ENCODE results near the gene SLC20A1.

The SLC20A1 gene

GRCh38 chr2:112634874-112635157 lies 10.9 kb upstream of the SLC20A1 start:
- Histone ChIP-seq H3K9me3 (ENCODE audit: control insufficient read depth, low read length) (no peaks in the 10 kb centered on the region), H3K27me3 (replicated peaks; ENCODE audit: control insufficient read depth, insufficient read depth, low read length, poor library complexity, severe bottlenecking) (no peaks in the 10 kb centered on the region), H3K4me3 (ENCODE audit: insufficient read depth, low read depth, low read length, poor library complexity, severe bottlenecking) (no peak overlapping the region), H3K4me1 (ENCODE audit: control insufficient read depth, insufficient read depth, low read length, poor library complexity, severe bottlenecking) (peaks cover 33% of the 10 kb centered on the region), H3K36me3 (ENCODE audit: control insufficient read depth, insufficient read depth, low read length) (no peaks in the 10 kb centered on the region), H3K27ac (ENCODE audit: insufficient read depth, low read length, poor library complexity, severe bottlenecking) (peak overlapping the region; percentile 33)
- no peak for DNase-seq

GRCh38 chr2:112636605-112637288 lies 9.0 kb upstream of the SLC20A1 start:
- no peak overlapping the region for H3K27ac ChIP-seq (ENCODE audit: insufficient read depth, low read length, poor library complexity, severe bottlenecking)

GRCh38 chr2:112637289-112637660 lies 8.5 kb upstream of the SLC20A1 start:
- Histone ChIP-seq H3K4me1 (ENCODE audit: control insufficient read depth, insufficient read depth, low read length, poor library complexity, severe bottlenecking) (peaks cover 15% of the 10 kb centered on the region), H3K27ac (ENCODE audit: insufficient read depth, low read length, poor library complexity, severe bottlenecking) (no peak overlapping the region), H3K27me3 (replicated peaks; ENCODE audit: control insufficient read depth, insufficient read depth, low read length, poor library complexity, severe bottlenecking) (no peaks in the 10 kb centered on the region), H3K9me3 (ENCODE audit: control insufficient read depth, low read length) (no peaks in the 10 kb centered on the region), H3K36me3 (ENCODE audit: control insufficient read depth, insufficient read depth, low read length) (no peaks in the 10 kb centered on the region), H3K4me3 (ENCODE audit: insufficient read depth, low read depth, low read length, poor library complexity, severe bottlenecking) (no peak overlapping the region)
- no peak for DNase-seq

More at GRCh38 chr2:112636605-112637288, 9.0 kb upstream of the SLC20A1 start:
- H3K4me3 ChIP-seq (ENCODE audit: insufficient read depth, low read depth, low read length, poor library complexity, severe bottlenecking) = no peak overlapping the region
- H3K36me3 ChIP-seq (ENCODE audit: control insufficient read depth, insufficient read depth, low read length) = no peaks in the 10 kb centered on the region
- no peaks in the 10 kb centered on the region for H3K9me3 ChIP-seq (ENCODE audit: control insufficient read depth, low read length)
- DNase-seq = no peak
- peaks cover 20% of the 10 kb centered on the region for H3K4me1 ChIP-seq (ENCODE audit: control insufficient read depth, insufficient read depth, low read length, poor library complexity, severe bottlenecking)
- no peaks in the 10 kb centered on the region for H3K27me3 ChIP-seq (replicated peaks; ENCODE audit: control insufficient read depth, insufficient read depth, low read length, poor library complexity, severe bottlenecking)

DNA sequence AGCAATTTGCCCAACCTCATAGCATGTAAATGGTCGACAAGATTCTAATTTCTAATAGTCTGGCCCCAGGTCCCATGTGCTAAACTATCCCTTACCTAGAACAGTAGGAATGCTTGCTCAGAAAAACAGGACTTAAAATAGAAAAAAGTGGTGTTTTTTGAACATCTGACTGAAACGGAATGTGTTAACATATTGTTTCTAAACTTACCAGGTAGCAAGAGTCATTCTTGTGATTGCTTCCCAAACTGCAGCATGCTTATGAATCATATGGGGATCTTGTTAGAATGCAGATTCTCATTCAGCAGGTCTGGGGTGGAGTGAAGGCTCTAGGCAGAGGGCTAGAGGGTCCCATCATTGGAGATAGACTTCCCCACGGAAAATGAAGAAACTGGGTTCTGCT lies 5.8 kb upstream of the SLC20A1 start:
- Histone ChIP-seq H3K4me3 (ENCODE audit: insufficient read depth, low read depth, low read length, poor library complexity, severe bottlenecking) (no peak overlapping the region), H3K9me3 (ENCODE audit: control insufficient read depth, low read length) (no peaks in the 10 kb centered on the region), H3K27ac (ENCODE audit: insufficient read depth, low read length, poor library complexity, severe bottlenecking) (no peak overlapping the region), H3K36me3 (ENCODE audit: control insufficient read depth, insufficient read depth, low read length) (no peaks in the 10 kb centered on the region), H3K27me3 (replicated peaks; ENCODE audit: control insufficient read depth, insufficient read depth, low read length, poor library complexity, severe bottlenecking) (no peaks in the 10 kb centered on the region), H3K4me1 (ENCODE audit: control insufficient read depth, insufficient read depth, low read length, poor library complexity, severe bottlenecking) (peaks cover 8% of the 10 kb centered on the region)
- no peak for DNase-seq

- H3K4me1 ChIP-seq (ENCODE audit: control insufficient read depth, insufficient read depth, low read length, poor library complexity, severe bottlenecking) = peaks cover 8% of the 10 kb centered on the region
- DNase-seq = no peak
- no peak overlapping the region for H3K27ac ChIP-seq (ENCODE audit: insufficient read depth, low read length, poor library complexity, severe bottlenecking)
- H3K36me3 ChIP-seq (ENCODE audit: control insufficient read depth, insufficient read depth, low read length) = no peaks in the 10 kb centered on the region
- H3K4me3 ChIP-seq (ENCODE audit: insufficient read depth, low read depth, low read length, poor library complexity, severe bottlenecking) = no peak overlapping the region
- no peaks in the 10 kb centered on the region for H3K27me3 ChIP-seq (replicated peaks; ENCODE audit: control insufficient read depth, insufficient read depth, low read length, poor library complexity, severe bottlenecking)
- H3K9me3 ChIP-seq (ENCODE audit: control insufficient read depth, low read length) = no peaks in the 10 kb centered on the region
Measured at GRCh38 chr2:112640467-112640799, 5.3 kb upstream of the SLC20A1 start.

DNA sequence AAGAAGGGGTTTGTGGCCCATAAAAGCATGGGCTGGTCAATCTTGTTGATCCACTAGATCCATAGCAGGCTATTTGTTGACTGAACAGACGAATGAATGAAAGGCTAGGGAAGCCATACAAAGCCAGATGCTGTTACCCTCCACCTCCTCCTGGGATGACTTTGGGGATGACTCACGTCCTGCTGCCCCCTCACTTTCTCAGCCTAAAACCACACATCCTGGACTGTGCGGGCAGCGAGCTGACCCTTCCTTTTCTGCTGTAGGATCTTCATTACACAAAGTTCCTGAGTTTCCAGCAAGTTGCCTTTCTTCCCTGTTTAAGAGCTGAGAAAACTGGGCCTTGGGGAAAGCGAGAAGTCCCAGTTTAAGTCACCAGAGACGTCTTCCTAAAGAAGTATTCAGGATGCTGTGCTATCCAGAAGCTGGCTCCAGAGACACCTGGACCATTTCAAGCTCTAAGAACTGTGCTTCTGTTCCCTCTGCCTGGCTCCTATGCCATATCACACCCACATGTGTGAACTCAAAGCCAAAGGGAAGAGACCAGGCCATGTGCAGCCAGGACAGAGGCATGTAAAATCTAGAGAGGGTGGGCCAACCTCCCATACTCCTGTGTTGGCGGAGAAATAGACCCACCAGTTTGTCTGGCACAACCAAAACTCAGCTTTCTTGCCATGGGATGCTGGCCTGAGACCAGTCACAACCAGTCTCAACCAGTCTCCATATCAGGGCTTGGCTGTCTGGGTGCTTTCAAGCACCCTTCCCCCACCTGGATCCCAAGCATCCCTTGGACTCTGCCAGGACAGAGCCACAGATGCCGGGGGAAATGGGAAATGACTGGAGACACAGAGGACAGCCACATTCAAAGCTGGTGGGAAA lies 4.7 kb upstream of the SLC20A1 start:
- no peak overlapping the region for H3K27ac ChIP-seq (ENCODE audit: insufficient read depth, low read length, poor library complexity, severe bottlenecking)
- no peaks in the 10 kb centered on the region for H3K36me3 ChIP-seq (ENCODE audit: control insufficient read depth, insufficient read depth, low read length)
- H3K27me3 ChIP-seq (replicated peaks; ENCODE audit: control insufficient read depth, insufficient read depth, low read length, poor library complexity, severe bottlenecking) = no peaks in the 10 kb centered on the region
- H3K4me1 ChIP-seq (ENCODE audit: control insufficient read depth, insufficient read depth, low read length, poor library complexity, severe bottlenecking) = peaks cover 8% of the 10 kb centered on the region
- no peak overlapping the region for H3K4me3 ChIP-seq (ENCODE audit: insufficient read depth, low read depth, low read length, poor library complexity, severe bottlenecking)
- no peak for DNase-seq
- no peaks in the 10 kb centered on the region for H3K9me3 ChIP-seq (ENCODE audit: control insufficient read depth, low read length)

GRCh38 chr2:112641701-112642100 lies 4.0 kb upstream of the SLC20A1 start:
- DNase-seq = no peak
- H3K4me1 ChIP-seq (ENCODE audit: control insufficient read depth, insufficient read depth, low read length, poor library complexity, severe bottlenecking) = peaks cover 8% of the 10 kb centered on the region
- H3K27me3 ChIP-seq (replicated peaks; ENCODE audit: control insufficient read depth, insufficient read depth, low read length, poor library complexity, severe bottlenecking) = no peaks in the 10 kb centered on the region
- no peaks in the 10 kb centered on the region for H3K9me3 ChIP-seq (ENCODE audit: control insufficient read depth, low read length)
- no peak overlapping the region for H3K27ac ChIP-seq (ENCODE audit: insufficient read depth, low read length, poor library complexity, severe bottlenecking)
- no peaks in the 10 kb centered on the region for H3K36me3 ChIP-seq (ENCODE audit: control insufficient read depth, insufficient read depth, low read length)
- no peak overlapping the region for H3K4me3 ChIP-seq (ENCODE audit: insufficient read depth, low read depth, low read length, poor library complexity, severe bottlenecking)

DNA sequence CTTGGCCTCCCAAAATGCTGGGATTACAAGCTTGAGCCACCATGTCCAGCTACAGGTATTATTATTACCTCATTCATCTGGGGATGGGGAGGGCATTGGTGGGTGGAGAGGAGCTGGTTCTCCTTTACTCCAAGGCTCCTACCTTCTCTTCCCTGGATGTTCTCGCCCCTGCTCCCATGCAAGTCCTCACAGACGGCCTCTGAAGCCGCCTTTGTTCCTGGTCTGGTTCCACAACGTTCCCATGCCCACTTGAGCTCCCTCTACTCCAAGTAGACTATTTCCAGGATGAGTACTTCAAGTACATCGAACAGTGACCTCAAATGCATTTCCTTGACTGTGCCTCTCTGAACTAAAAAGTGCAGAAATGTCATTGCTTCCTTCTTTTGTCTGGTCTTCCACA lies 3.2 kb upstream of the SLC20A1 start:
- peaks cover 15% of the 10 kb centered on the region for H3K4me1 ChIP-seq (ENCODE audit: control insufficient read depth, insufficient read depth, low read length, poor library complexity, severe bottlenecking)
- no peaks in the 10 kb centered on the region for H3K27me3 ChIP-seq (replicated peaks; ENCODE audit: control insufficient read depth, insufficient read depth, low read length, poor library complexity, severe bottlenecking)
- no peak overlapping the region for H3K27ac ChIP-seq (ENCODE audit: insufficient read depth, low read length, poor library complexity, severe bottlenecking)
- DNase-seq = no peak
- H3K4me3 ChIP-seq (ENCODE audit: insufficient read depth, low read depth, low read length, poor library complexity, severe bottlenecking) = no peak overlapping the region
- no peaks in the 10 kb centered on the region for H3K9me3 ChIP-seq (ENCODE audit: control insufficient read depth, low read length)
- H3K36me3 ChIP-seq (ENCODE audit: control insufficient read depth, insufficient read depth, low read length) = no peaks in the 10 kb centered on the region

GRCh38 chr2:112642966-112643365 lies 2.8 kb upstream of the SLC20A1 start:
- Histone ChIP-seq H3K36me3 (ENCODE audit: control insufficient read depth, insufficient read depth, low read length) (no peaks in the 10 kb centered on the region), H3K9me3 (ENCODE audit: control insufficient read depth, low read length) (no peaks in the 10 kb centered on the region), H3K4me3 (ENCODE audit: insufficient read depth, low read depth, low read length, poor library complexity, severe bottlenecking) (no peak overlapping the region), H3K4me1 (ENCODE audit: control insufficient read depth, insufficient read depth, low read length, poor library complexity, severe bottlenecking) (peaks cover 19% of the 10 kb centered on the region), H3K27ac (ENCODE audit: insufficient read depth, low read length, poor library complexity, severe bottlenecking) (no peak overlapping the region), H3K27me3 (replicated peaks; ENCODE audit: control insufficient read depth, insufficient read depth, low read length, poor library complexity, severe bottlenecking) (no peaks in the 10 kb centered on the region)
- no peak for DNase-seq

DNA sequence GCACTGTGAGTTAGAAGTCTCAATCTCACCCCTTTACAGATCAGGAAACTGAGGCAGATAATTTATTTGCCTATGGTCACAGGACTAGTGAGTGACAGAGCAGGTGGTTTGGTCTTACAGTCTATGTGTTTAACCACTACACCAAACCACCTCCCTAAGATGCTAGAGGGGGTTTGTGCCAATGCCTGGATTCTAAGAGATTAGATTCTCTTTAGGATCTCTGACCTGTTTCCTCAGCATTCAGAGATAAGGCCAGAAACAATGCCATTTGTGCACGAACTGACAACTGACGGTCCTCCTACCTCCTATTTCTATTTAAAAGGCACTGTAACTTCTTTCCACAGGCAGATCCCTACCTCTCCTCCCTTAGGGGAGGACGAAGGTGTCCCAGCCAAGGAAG lies 2.3 kb upstream of the SLC20A1 start:
- no peaks in the 10 kb centered on the region for H3K9me3 ChIP-seq (ENCODE audit: control insufficient read depth, low read length)
- no peak for DNase-seq
- no peaks in the 10 kb centered on the region for H3K27me3 ChIP-seq (replicated peaks; ENCODE audit: control insufficient read depth, insufficient read depth, low read length, poor library complexity, severe bottlenecking)
- no peaks in the 10 kb centered on the region for H3K36me3 ChIP-seq (ENCODE audit: control insufficient read depth, insufficient read depth, low read length)
- H3K4me1 ChIP-seq (ENCODE audit: control insufficient read depth, insufficient read depth, low read length, poor library complexity, severe bottlenecking) = peaks cover 24% of the 10 kb centered on the region
- no peak overlapping the region for H3K4me3 ChIP-seq (ENCODE audit: insufficient read depth, low read depth, low read length, poor library complexity, severe bottlenecking)
- H3K27ac ChIP-seq (ENCODE audit: insufficient read depth, low read length, poor library complexity, severe bottlenecking) = no peak overlapping the region
